DMS114 treated with DMSO at 0.1 percent for 48 hours (cell line): Measurements from ENCODE around the gene SRBD1.
"Not testable (repeated sequence)": the region's sequence is repeated elsewhere in the genome, so short reads cannot be mapped to it uniquely, and the experiment has no call there.

Source experiments
- DNase-seq: peaks from one replicate; lab custom pipeline; 2025; ENCODE audit not compliant: unreplicated experiment; lab: John Stamatoyannopoulos, UW

The SRBD1 gene

GRCh38 chr2:45432406-45432805, 178.7 kb downstream of the SRBD1 start:
- DNase-seq, result no peak

- not testable (repeated sequence) for DNase-seq
These were observed 185.0 kb downstream of the SRBD1 start for GRCh38 chr2:45426025-45426424.

- DNase-seq, result no peak
These were observed 188.1 kb downstream of the SRBD1 start for GRCh38 chr2:45422921-45423320.

GRCh38 chr2:45418532-45418931, 192.5 kb downstream of the SRBD1 start:
- DNase-seq, result no peak

- no peak for DNase-seq
These were observed 195.4 kb downstream of the SRBD1 start for GRCh38 chr2:45415534-45416123.

GRCh38 chr2:45412754-45413379, 198.2 kb downstream of the SRBD1 start:
- DNase-seq, result no peak

- DNase-seq, result no peak
These were observed 201.4 kb downstream of the SRBD1 start for GRCh38 chr2:45409677-45410076.

GRCh38 chr2:45406621-45407020, 204.4 kb downstream of the SRBD1 start:
- DNase-seq, result no peak

- DNase-seq, result no peak
These were observed 206.2 kb downstream of the SRBD1 start for GRCh38 chr2:45404807-45405297.

GRCh38 chr2:45403036-45403435, 208.0 kb downstream of the SRBD1 start:
- no peak for DNase-seq

GRCh38 chr2:45401431-45401922, 209.6 kb downstream of the SRBD1 start:
- DNase-seq, result no peak

- no peak for DNase-seq
These were observed 211.9 kb downstream of the SRBD1 start for GRCh38 chr2:45399040-45399784.

GRCh38 chr2:45397292-45397691, 213.8 kb downstream of the SRBD1 start:
- DNase-seq, result no peak

- DNase-seq, result no peak
These were observed 214.4 kb downstream of the SRBD1 start for GRCh38 chr2:45396671-45397070.

- DNase-seq, result no peak
These were observed 216.2 kb downstream of the SRBD1 start for GRCh38 chr2:45394842-45395241.

GRCh38 chr2:45394216-45394615, 216.9 kb downstream of the SRBD1 start:
- DNase-seq, result no peak

GRCh38 chr2:45391866-45392265, 219.2 kb downstream of the SRBD1 start:
- DNase-seq, result no peak

- DNase-seq, result no peak
These were observed 220.2 kb downstream of the SRBD1 start for GRCh38 chr2:45390861-45391260.

GRCh38 chr2:45390441-45390840, 220.6 kb downstream of the SRBD1 start:
- DNase-seq, result no peak

GRCh38 chr2:45388541-45389100, 222.4 kb downstream of the SRBD1 start:
- no peak for DNase-seq

- DNase-seq, result no peak
These were observed 228.3 kb downstream of the SRBD1 start for GRCh38 chr2:45382744-45383143.
